HG03175 (cell line): Measurements from ENCODE around the gene CHST11.

Source experiments
- ATAC-seq: cut with Tn5 transposase; IDR thresholded peaks from one replicate; pipeline ENCODE4 v1.9.1; 2021; ENCODE audit warnings: mild to moderate bottlenecking, moderate library complexity; ENCODE audit not compliant: unreplicated experiment

The CHST11 gene

DNA sequence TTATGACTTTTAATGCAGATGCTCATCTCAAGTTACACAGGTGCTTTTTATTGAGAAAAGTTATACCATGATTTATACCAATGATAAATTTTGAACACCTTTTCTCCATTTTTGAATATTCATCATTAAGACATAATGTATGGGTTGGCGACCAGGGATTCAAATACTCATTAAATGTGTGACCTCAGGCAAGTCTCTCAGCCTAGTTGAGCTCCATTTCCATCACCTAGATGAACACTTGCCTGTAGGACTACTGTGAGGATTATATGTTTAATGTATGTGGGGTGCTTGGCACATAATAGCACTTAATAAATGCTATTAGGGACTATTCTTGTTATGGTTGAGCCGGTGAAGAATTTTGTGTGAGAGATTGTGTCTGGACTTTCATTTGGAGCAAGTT is 228.6 kb downstream of the CHST11 start:
- no peak for ATAC-seq

DNA sequence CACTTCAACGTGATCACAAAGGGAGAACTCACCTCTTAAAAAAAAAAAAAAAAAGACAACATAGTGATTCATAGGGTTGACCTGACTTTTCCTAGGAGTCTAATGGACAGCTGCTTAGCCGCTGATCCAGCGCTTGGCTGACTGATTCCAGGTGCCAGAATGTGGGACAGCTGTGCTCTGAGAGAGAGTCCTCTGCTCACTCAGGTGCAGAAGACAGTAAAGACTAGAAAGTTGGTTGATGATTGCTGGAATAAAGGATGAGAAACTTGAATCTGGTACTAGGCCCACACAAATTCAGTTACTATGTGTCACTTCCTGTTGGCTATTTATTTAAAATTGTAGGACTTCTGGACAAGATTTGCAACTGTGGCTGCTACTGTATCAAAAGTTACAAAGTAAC is 229.4 kb downstream of the CHST11 start:
- no peak for ATAC-seq

DNA sequence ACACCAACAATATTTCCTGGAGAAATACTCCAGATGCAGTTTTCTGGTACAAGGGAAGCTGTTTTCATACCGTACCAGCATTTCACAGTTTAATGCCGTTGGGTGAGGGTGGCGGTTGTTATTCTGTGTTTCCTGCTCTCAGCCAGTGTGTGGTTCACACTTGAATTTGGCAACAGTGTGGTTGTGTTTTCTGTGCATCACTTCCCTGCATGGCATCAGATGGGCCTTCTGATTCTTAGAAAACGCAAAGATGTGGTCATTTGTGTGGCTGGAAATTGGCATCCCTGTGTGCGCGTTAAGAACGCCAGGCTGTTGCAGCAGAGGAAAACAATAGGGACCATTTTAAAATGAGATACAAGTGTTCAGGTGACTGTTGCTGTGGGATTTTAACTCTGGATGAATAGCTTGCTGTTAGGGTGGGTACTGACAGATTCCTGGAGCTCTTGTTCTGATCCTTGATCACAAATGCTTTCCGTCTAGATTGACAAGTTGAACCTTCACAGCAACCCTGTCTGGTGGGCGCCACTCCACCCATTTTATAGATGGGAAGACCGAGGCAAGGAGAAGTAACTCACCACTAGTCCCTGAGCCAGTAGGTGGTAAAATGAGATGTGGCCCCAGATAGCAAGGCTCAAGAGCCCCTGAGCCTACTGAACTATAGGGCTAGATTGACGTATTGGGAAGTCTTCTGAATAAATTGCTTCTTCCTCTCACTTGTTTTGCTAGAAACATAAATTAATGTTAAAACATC is 231.2 kb downstream of the CHST11 start:
- ATAC-seq = no peak

DNA sequence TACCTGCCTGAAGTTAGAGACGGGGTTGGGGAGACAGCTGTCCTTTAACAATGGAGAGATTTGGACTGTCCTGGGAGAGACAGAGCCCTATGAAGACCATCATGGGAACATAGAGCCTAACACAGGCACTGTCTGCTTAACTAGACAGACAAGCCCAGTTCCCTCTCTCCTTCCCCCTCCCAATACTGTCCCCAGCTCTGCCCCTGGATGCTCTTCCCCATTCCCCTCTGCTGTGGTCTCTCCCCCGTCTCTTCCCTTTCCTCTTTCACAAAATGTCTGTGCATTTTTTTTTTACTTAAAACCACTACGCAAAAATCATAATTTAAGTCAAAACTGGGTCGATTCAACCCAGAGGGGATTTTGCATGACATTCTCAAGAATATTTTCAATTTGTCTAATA is 232.9 kb downstream of the CHST11 start:
- ATAC-seq = no peak

DNA sequence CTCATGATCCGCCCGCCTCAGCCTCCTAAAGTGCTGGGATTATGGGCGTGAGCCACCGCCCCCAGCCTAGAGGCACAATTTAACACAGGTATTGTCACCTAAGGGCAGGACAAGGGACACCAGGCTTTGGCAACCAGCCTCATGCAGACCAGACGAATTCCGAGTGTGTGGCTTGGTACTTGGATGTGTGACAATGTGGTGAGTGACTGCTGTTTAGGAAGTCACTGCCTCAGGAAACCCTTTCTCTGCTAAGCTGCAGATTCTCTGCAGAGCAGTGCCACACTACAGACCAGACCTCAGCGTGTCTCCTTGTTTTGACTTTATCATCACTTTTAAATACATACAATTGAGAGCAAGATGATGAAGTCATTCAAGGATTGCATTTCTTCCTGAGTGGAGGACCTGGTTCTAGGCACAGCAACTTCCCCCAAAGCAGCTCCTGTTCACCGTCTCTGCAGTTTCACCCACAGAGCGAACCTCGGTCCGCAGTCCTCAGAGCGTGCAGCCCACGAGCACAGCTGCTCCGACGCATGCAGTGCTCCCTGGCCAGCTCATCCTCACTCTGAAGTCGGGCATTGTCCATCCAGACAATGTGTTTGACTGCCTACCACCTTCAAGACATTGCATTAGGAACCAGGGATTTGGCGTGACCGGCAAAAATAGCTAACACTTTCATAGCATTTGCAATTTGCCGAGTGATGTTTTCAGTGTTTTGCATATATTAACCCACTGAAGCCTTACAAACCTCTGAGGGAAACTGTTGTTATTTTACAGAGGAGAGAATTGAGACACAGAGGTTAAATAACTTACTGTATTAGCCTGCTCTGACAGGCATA is 235.2 kb downstream of the CHST11 start:
- ATAC-seq = peak; percentile 53

DNA sequence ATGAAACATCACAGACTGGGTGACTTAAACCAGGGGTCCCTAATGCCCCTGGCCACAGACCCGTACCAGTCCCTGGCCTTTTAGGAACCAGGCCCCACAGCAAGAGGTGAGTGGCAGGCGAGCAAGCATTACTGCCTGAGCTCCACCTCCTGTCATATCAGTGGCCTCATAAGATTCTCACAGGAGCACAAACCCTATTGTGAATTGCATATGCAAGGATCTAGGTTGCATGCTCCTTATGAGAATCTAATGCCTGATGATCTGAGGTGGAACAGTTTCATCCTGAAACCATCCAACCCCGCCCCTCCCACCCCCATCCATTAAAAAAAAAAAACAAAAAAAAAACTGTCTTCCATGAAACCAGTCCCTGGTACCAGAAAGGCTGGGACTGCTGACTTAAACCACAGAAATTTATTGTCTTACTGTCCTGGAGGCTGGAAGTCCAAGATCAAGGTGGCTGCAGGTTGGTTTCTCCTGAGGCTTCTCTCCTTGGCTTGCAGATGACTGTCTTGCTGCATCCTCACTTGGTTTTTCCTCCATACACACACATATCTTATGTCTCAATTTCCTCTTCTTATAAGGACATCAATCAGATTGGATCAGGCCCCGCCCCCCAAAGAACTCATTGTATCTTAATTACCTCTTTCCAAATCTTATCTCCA is 235.9 kb downstream of the CHST11 start:
- ATAC-seq = peak; percentile 30

DNA sequence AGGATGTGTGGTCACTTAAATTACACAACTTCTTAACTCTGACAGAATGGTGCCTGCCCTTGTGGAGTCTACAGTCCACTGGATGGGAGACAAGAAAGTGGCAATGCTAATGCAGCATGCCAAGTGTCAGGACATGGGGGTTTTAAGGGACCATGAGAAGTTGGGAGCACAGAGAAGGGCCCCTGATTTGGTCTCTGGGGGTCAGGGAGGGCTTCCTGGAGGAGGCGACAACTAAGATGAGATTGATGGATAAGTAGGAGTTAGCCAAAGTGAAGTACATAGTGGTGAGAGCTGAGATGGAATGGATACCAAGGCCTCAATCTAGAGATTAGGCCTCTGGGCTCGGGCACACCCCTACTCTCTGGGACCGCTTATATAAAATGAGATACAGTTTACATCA is 236.7 kb downstream of the CHST11 start:
- ATAC-seq = no peak

DNA sequence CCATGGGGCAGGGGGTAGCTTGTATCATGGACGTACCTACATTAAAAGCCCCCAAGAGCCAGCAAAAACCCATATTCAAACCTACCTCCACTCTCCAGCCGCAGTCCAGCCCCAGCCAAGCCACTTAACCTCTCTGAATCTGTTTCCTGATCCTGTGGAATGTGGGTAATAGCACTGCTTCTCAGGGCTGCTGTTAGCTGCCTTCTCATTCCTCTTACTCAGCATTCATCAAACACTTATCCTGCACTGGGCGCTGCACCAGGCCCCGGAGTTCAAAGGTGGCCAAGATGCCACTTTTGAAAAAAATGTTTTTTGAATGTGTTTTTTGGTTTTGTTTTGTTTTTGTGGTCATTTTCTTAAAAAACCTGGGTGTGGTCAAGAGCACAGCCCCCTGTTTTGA is 237.4 kb downstream of the CHST11 start:
- ATAC-seq = no peak

DNA sequence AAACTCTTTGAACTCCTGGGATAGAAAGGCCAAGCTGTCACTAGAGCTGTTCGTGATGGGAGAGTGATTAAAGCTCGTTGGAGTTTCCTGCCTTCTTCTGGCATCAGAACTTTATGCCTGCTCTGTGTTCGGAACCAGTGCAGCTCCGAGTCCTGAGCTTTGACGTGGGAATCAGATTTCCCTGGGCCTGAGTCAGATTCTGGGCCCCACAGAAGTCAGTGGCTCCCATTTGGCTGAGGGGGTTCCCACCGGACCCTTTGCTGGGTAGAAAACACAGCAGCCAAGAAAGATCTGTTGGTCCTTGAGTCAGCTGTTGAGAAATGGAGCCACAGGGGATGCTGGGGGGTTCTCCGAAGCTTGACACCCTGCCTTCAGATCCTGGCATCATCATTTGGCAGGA is 238.0 kb downstream of the CHST11 start:
- no peak for ATAC-seq

DNA sequence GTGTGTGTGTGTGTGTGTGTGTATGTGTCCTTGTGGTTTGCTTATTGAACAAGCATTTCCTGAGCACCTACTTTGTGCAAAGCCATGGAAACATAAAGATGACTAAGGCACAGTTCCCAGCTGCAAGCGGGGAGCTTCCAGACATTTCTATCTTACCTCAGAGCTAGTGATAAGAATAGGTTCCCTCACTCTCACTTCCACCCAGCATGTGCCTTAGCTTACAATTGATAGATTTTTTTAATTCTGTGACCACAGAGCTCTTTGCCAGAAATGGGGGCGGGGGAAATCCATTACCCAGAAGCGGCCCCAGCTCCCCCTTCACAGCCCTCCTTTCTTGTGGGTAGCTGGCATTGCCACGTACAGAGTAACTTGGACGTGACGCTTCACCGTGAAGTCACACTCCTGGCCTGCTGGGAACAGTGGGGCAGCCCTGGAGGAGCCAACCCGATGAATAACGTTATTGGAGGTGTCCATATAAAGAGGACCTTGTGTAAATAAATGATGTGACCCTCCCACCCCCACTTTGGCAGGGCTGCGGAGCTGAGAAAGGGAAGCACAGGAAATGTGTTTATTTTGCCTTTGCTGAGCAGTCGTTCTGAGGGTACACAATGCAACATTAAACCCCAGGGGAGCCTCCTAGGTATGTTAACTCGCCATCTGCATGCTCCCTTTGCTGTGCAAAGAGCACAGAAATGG is 238.9 kb downstream of the CHST11 start:
- peak; percentile 32 for ATAC-seq

DNA sequence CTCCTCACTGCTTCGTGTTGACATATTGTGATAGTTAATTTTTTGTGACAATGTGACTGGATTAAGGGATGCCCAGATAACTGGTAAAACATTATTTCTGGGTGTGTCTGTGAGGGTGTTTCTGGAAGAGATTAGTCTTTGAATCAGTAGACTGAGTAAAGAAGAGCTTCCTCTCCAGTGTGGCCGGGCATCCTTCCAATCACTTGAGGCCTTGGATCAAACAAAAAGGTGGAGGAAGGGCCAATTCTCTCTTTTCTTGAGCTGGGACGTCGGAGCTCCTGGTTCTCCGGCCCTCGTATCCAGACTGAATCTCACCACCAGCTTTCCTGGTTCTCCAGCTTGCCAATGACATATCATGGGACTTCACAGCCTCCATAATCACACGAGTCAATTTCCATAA is 240.4 kb downstream of the CHST11 start:
- no peak for ATAC-seq

DNA sequence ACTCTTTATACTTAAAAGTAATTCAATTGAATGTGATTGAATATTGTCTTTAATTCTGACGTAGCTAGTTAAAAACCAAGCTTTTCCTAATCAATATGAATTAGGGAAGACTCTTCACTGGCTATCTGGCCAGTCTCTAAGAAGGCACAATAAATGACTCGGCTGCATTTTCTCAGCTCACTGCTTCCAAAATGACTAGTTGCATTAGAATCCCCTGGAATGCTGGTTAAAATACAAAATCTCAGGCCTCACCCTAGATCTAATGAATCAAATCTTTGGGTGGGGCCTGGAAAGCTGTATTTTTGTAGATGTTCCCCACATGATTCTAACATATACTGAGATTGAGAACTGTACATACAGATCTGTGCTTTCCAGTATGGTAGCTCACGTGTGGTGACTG is 242.1 kb downstream of the CHST11 start:
- no peak for ATAC-seq

DNA sequence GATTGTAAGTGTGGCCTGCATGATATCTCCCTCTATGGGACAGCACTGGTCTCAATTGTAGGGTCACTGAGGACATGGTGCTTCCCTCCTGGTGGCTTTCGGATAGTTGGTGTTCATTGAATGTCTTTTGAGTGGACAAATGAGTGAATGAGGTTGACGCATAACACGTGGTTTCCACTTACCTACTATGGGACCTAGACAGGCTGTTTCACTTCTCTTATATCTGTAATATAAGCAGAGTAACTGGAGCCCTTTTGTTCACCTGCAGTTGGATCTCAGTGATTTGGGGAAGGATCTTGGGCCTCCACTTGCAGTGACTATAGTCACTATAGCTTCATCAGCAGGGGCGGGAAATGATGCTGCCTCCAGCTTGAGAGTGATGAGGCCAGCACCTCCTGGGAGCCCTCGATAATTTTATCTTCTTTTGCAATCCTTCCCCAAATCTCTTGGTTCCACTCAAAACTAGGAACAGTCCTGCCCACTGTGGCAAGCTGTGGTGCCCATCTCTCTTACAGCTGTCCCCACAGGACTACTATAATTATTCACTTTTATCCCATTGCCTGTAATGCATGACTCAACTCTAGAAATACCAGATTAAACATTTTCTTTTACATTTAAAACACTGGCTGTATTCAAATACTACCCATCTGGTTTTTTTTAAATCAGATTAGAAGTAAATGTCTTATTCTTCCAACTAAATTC is 242.9 kb downstream of the CHST11 start:
- ATAC-seq = peak; percentile 83

DNA sequence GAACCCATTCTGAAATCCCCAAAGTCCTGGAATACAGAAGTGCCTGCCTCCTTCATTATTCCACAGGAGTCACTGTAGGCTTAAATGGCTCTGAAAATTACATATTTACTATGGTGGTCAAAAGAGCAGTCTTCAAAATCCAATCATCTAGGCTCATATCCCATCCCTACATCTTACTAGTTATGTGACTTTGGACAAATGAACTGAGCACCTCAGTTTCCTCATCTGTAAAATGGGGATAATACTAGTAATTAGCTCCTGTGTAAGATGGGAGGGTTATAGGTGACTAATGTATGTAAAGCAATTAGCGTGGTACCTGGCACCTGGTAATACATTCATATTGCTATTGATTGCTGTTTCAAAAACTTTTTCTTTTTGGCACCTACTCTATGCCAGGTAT is 243.6 kb downstream of the CHST11 start:
- ATAC-seq = no peak

DNA sequence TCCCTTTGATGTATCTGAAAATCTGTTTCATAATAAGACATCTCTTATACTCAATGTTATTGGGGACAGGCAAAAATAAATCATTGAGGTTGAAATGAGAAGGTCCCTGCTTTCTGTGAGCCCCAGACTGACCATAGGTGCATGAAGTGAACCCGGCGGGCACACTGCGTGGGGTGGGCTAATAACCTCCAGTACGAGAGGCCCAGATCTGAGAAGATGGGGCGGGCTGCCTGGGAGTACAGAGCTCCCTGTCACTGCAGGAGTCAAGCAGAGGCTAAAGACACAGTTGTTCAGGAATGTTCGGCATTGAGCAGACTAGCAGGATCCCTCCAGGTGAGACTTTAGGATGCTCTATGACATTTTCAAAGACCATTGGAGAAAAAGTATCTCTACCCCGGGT is 244.6 kb downstream of the CHST11 start:
- ATAC-seq = no peak

DNA sequence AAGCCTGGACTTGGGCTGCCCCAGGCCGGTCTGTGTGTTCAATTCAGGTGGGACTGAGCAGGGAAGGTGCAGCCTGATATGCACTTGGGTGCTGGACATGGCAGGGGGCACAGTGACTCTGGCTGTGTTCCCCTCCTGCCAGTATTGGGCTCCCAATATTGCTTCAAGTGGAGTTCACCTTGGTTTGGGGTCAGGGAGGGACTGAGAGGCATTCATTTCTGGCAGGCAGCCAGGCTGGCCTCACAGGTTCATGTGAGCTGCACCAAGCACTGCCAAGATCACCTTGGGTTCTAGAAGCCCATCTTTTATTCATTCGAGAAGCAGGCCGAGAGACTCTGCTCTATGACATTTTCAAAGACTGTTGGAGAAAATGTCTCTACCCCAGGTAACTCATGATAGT is 245.0 kb downstream of the CHST11 start:
- no peak for ATAC-seq

DNA sequence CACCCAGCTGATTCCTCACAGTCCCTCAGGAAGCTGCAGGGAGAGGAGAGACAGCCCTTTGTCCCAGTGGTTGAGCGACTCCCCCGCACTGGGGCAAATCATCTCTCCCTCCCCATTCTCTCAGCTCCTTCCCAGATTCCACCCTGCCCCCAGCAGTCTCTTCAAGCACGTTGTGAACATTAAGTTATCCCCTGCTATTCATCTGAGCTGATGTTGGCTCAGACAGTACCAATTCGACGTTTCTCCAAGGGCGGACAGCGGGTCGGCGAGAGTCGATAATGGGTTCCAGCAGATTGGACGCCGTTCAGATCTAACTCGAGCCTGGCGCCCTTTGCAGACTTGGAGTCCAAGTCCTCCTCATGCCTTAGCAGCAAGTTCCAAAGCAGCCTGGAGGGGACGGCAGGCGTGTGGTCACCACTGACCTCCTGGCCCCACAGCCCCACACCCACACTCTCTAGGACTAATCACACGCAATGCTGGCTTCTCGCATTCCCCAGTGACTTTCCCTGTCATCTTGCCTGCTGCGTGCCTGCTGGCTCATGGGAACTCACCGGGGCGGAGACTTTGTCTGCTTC is 245.9 kb downstream of the CHST11 start:
- ATAC-seq = no peak

DNA sequence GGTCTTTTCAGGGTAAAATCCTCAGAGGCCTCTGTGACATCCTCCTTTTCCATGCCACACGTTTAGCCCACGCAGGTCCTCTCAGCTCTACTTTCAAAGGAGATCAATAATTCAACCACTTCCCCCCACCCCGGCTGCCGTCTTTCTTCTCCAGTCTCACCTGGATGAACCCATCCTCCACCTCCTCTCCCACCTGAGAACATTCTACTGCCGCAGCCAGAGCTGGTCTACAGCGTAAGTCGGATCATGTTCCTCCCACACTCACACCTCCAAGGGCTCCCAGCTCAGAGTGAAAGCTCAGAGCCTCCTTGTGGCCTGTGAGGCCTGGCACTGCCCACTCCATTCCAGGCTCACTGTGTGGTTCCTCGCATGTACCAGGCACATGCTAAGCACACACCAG is 246.6 kb downstream of the CHST11 start:
- no peak for ATAC-seq

DNA sequence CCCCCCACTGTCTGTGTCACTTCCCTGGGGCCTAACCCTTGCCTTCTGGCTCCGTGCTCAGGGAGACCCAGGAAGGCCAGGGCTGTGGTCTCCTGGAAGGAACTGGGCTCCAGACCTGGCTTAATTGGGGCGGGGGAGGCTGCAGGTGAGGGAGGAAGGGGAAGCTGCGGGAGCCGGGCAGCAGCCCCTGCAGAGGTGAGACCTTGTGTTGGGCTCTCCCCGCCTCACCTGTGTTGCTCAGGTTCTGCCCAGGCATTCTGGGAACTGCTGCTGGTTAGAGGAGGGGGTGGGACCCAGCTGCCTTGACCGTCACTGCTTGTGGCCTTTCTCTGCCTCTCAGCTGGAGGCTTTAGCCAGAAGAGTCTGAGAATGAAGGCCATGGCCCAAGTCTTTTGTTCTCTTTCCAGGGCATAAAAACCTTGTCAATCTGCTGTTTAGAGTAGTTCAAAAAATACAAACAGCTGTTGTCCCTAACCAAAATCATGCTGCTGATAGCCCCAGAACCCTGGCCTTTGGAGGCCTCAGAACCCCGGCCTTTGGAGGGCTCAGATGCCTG is 247.6 kb downstream of the CHST11 start:
- ATAC-seq = no peak

DNA sequence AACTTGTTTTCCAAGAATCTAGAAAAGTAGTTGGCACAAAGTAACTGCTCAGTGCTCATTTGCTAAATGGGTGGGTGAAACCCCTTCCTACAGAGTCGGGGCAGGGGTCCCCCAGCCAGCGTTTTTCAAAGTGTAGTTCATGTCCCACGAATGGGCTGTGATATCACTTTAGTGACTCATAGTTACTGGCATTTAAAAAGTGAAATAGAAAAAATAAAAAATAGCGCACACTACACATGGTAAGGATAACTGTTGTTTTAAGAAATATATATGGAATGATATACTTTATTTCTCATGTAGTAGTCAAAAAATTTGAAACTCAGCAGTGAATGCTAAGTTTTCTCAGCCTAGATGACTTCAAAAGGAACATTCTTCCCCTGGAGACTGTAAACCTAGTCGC is 250.4 kb downstream of the CHST11 start:
- ATAC-seq = no peak
